SU-DHL-6 (cell line): ENCODE measurements around the gene PARS2.

ENCODE experiments used
- H2AFZ ChIP-seq: fragments of 200-600 bp; sonication (generic); 2 replicates; pipeline ENCODE4 v1.6.1; 2014; ENCODE audit warnings: low read depth, mild to moderate bottlenecking, moderate library complexity, mixed read lengths, antibody characterized with exemption, low read length; ENCODE audit not compliant: severe bottlenecking
- H3F3A ChIP-seq: fragments of 200-600 bp; shearing (Covaris generic); 2 replicates; pipeline ENCODE4 v1.6.0; 2016; ENCODE audit warnings: antibody characterized with exemption, mild to moderate bottlenecking; ENCODE audit not compliant: insufficient read depth
- H3K27ac ChIP-seq: fragments of 200-600 bp; sonication (generic); 2 replicates; pipeline ENCODE4 v1.5.1; 2016; ENCODE audit warnings: low read depth, mild to moderate bottlenecking, low read length, moderate library complexity, mixed read lengths
- H3K27me3 ChIP-seq: fragments of 200-600 bp; sonication (generic), shearing (Covaris generic); 2 replicates; pipeline ENCODE4 v1.6.0; 2014; ENCODE audit warnings: mild to moderate bottlenecking, low read length
- H3K36me3 ChIP-seq: fragments of 200-600 bp; sonication (generic); 2 replicates; pipeline ENCODE4 v1.6.1; 2014; ENCODE audit warnings: mild to moderate bottlenecking, low read length, mixed read lengths
- H3K4me2 ChIP-seq: fragments of 300-600, 200-600 bp; shearing (Covaris generic), sonication (generic); 2 replicates; pipeline ENCODE4 v1.6.0; 2014; ENCODE audit warnings: low read length, low read depth, mild to moderate bottlenecking; ENCODE audit not compliant: poor library complexity, severe bottlenecking
- H3K4me3 ChIP-seq: fragments of 200-600 bp; sonication (generic); 2 replicates; pipeline ENCODE4 v1.5.1; 2014; ENCODE audit warnings: antibody characterized with exemption, low read length, mild to moderate bottlenecking, mixed read lengths; ENCODE audit not compliant: insufficient read depth, poor library complexity, severe bottlenecking
- H3K79me2 ChIP-seq: fragments of 200-600 bp; sonication (generic); 2 replicates; pipeline ENCODE4 v1.6.1; 2014; ENCODE audit warnings: mild to moderate bottlenecking, low read length, moderate library complexity; ENCODE audit not compliant: insufficient read depth
- H3K9ac ChIP-seq: fragments of 200-600 bp; sonication (generic); 2 replicates; pipeline ENCODE4 v1.7.0; 2014; ENCODE audit warnings: mild to moderate bottlenecking, low read length
- H3K9me2 ChIP-seq: fragments of 200-600 bp; sonication (generic); replicated peaks from 2 replicates; pipeline ENCODE4 v1.6.1; 2014; ENCODE audit warnings: low read length; ENCODE audit not compliant: insufficient read depth
- H3K9me3 ChIP-seq: fragments of 200-600 bp; sonication (generic); 2 replicates; pipeline ENCODE4 v1.6.1; 2014; ENCODE audit warnings: low read length, mixed read lengths; ENCODE audit not compliant: insufficient read depth
- H4K20me1 ChIP-seq: fragments of 200-600 bp; sonication (generic); 2 replicates; pipeline ENCODE4 v1.6.1; 2014; ENCODE audit warnings: low read depth, mild to moderate bottlenecking, antibody characterized with exemption, low read length, moderate library complexity, mixed read lengths
- EZH2phosphoT487 ChIP-seq: fragments of 200-600 bp; sonication (generic), shearing (Covaris generic); conservative IDR thresholded peaks from 2 replicates; pipeline ENCODE4 v1.6.1; 2018; ENCODE audit warnings: mild to moderate bottlenecking, antibody characterized with exemption, low read length, moderate library complexity, mixed read lengths
- TF ChIP-seq, protein P1 (sequence below): fragments of 200-600 bp; sonication (generic); IDR thresholded peaks from one replicate; pipeline ENCODE4 v1.5.1; 2017; ENCODE audit warnings: antibody characterized with exemption, mild to moderate bottlenecking, low read length, moderate library complexity; ENCODE audit not compliant: insufficient read depth, poor library complexity, severe bottlenecking

Gene PARS2

DNA sequence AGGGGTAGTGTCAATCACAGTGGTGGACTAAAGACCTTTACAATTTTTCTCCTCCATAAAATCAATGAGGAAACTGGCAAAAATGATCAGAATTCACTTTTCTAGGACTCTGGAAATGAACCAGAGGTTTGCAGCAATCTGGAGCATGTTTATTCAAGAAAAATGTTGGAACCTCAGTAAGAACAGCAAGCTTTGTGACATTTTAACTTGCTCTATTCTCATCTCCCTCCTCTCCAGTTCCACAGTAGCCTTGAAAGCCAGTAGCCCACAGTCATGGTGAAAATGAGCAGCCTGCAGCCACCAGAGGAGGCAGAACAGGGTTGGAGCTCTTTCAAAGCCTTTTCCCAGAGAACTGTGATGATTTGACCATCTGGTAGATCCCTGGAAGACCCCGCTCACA, 39.6 kb downstream of the PARS2 start:
- Histone ChIP-seq H3K4me2 (no peak overlapping the region), H3K27me3 (no peaks in the 10 kb centered on the region), H4K20me1 (no peaks in the 10 kb centered on the region), H3K9me2 (no peaks in the 10 kb centered on the region), H3K9ac (no peak overlapping the region), H3K27ac (no peak overlapping the region), H3K4me3 (no peak overlapping the region), H3F3A (0 out of 2 replicates have a peak, but pooled peaks cover 5% of the 10 kb centered on the region), H3K36me3 (peaks cover 39% of the 10 kb centered on the region; the same call in 1 of the 2 replicates), H3K79me2 (no peaks in the 10 kb centered on the region), H3K9me3 (no peaks in the 10 kb centered on the region), H2AFZ (no peak overlapping the region)
- TF ChIP-seq EZH2phosphoT487 = no peak
- TF ChIP-seq, protein P1, sequence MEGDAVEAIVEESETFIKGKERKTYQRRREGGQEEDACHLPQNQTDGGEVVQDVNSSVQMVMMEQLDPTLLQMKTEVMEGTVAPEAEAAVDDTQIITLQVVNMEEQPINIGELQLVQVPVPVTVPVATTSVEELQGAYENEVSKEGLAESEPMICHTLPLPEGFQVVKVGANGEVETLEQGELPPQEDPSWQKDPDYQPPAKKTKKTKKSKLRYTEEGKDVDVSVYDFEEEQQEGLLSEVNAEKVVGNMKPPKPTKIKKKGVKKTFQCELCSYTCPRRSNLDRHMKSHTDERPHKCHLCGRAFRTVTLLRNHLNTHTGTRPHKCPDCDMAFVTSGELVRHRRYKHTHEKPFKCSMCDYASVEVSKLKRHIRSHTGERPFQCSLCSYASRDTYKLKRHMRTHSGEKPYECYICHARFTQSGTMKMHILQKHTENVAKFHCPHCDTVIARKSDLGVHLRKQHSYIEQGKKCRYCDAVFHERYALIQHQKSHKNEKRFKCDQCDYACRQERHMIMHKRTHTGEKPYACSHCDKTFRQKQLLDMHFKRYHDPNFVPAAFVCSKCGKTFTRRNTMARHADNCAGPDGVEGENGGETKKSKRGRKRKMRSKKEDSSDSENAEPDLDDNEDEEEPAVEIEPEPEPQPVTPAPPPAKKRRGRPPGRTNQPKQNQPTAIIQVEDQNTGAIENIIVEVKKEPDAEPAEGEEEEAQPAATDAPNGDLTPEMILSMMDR = no peak

DNA sequence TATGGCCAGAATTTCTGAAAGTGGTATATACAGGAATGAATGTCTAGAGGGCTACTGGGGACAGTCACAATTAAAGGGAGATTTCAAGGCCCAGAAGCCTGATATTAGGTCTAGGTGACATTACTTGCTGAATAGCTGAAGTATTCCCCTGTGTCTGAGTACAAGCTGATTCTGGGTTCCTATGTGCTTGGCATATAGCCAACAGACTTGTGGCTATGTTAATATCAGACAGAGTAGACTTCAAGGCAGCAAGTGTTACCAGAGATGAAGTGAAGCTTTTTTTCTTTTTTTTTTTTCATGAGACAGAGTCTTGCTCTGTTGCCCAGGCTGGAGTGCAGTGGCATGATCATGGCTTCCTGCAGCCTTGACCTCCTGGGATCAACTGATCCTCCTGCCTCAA, 40.3 kb downstream of the PARS2 start:
- no peak overlapping the region for H2AFZ ChIP-seq
- no peak overlapping the region for H3K4me2 ChIP-seq
- H3K27me3 ChIP-seq = no peaks in the 10 kb centered on the region
- no peaks in the 10 kb centered on the region for H3K79me2 ChIP-seq
- no peak overlapping the region for H3K9ac ChIP-seq
- no peak for TF ChIP-seq EZH2phosphoT487
- TF ChIP-seq, protein P1 = no peak
- H3K4me3 ChIP-seq = no peak overlapping the region
- H3K27ac ChIP-seq = no peak overlapping the region
- peaks cover 39% of the 10 kb centered on the region; the same call in 1 of the 2 replicates for H3K36me3 ChIP-seq
- no peaks in the 10 kb centered on the region for H3K9me2 ChIP-seq
- 0 out of 2 replicates have a peak, but pooled peaks cover 5% of the 10 kb centered on the region for H3F3A ChIP-seq
- no peaks in the 10 kb centered on the region for H4K20me1 ChIP-seq
- no peaks in the 10 kb centered on the region for H3K9me3 ChIP-seq

DNA sequence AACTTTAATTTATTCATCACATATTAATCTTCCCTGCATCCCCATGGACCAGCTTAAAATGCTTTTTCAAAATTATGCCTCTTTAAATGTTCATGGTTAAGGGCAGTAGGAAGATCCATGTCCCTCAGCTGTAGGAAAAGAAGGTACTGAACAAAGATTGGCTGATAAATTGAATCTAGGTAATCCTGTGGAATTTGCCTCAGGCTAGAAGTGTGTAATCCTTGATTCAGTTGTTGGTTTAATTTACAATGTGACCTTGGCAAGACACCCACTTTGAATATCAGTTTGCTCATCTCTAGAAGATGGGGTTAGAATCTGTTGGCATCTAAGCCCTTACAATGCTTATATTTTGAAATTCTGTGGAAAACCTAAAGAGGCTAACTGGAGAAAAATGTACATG, 42.6 kb downstream of the PARS2 start:
- Histone ChIP-seq H2AFZ (no peak overlapping the region), H3K4me2 (no peak overlapping the region), H3K9me3 (no peaks in the 10 kb centered on the region), H3K4me3 (no peak overlapping the region), H3K9me2 (no peaks in the 10 kb centered on the region), H4K20me1 (no peaks in the 10 kb centered on the region), H3K36me3 (peaks cover 36% of the 10 kb centered on the region; the same call in 1 of the 2 replicates), H3K9ac (no peak overlapping the region), H3K79me2 (peaks cover 9% of the 10 kb centered on the region), H3F3A (0 out of 2 replicates have a peak, but pooled peaks cover 5% of the 10 kb centered on the region), H3K27me3 (no peaks in the 10 kb centered on the region), H3K27ac (no peak overlapping the region)
- TF ChIP-seq, protein P1 = no peak
- no peak for TF ChIP-seq EZH2phosphoT487
